Lower lobe of right lung (tissue), 2 donors: ENCODE results near the gene CMKLR1. TPM values are rescaled to one million over a fixed set of nuclear protein-coding genes. Genes with fewer than 3 reads are reported as not detected.

Source experiments
- ATAC-seq, 2 donors: fragments of 200-7000 bp; cut with Tn5 transposase; one replicate each; pipeline ENCODE4 v1.9.1; 2020 to 2022; ENCODE audit warnings: mild to moderate bottlenecking in 2 of 2, moderate library complexity in 2 of 2
- DNase-seq: peaks from one replicate; pipeline ENCODE4 v3.0.0-alpha.2; 2020
- H3K27ac ChIP-seq: fragments of 200-600 bp; one replicate; pipeline ENCODE4 v1.8.0; 2022
- H3K27me3 ChIP-seq: fragments of 200-600 bp; one replicate; pipeline ENCODE4 v1.8.0; 2022; ENCODE audit warnings: low read depth
- H3K36me3 ChIP-seq: fragments of 200-600 bp; one replicate; pipeline ENCODE4 v1.8.0; 2022; ENCODE audit warnings: mild to moderate bottlenecking
- H3K4me1 ChIP-seq: fragments of 200-600 bp; one replicate; pipeline ENCODE4 v1.8.0; 2022
- H3K4me3 ChIP-seq: fragments of 200-600 bp; one replicate; pipeline ENCODE4 v1.8.0; 2022; ENCODE audit warnings: mild to moderate bottlenecking
- H3K9me3 ChIP-seq: fragments of 200-600 bp; one replicate; pipeline ENCODE4 v1.8.0; 2022
- intact Hi-C: fragments of 100-400 bp; cut with DNase I; formaldehyde crosslinking; loops from one replicate; pipeline ENCODE4 v1.11.0; 2022
- total RNA-seq: library from RNA; stranded (reverse); fragmentation: NEBNext Ultra II Directional; extraction: Animal tissue kit (Norgen Biotek cat#: 25700); gene quantifications from one replicate; pipeline ENCODE4 v1.2.1, GENCODE V29; 2021
- TF ChIP-seq, protein P1 (sequence below): fragments of 200-600 bp; IDR thresholded peaks from one replicate; pipeline ENCODE4 v1.8.0; 2022; ENCODE audit warnings: antibody characterized with exemption, mild to moderate bottlenecking
- donor health status: DM: no; HTN: yes; CAD: no; lungs with severe emphysema.

Gene CMKLR1
- total RNA-seq, 1 donor from 2014 or later: 25.6 TPM

- DNase-seq: no peak
- intact Hi-C loops: no loop called here
- TF ChIP-seq, protein P1, sequence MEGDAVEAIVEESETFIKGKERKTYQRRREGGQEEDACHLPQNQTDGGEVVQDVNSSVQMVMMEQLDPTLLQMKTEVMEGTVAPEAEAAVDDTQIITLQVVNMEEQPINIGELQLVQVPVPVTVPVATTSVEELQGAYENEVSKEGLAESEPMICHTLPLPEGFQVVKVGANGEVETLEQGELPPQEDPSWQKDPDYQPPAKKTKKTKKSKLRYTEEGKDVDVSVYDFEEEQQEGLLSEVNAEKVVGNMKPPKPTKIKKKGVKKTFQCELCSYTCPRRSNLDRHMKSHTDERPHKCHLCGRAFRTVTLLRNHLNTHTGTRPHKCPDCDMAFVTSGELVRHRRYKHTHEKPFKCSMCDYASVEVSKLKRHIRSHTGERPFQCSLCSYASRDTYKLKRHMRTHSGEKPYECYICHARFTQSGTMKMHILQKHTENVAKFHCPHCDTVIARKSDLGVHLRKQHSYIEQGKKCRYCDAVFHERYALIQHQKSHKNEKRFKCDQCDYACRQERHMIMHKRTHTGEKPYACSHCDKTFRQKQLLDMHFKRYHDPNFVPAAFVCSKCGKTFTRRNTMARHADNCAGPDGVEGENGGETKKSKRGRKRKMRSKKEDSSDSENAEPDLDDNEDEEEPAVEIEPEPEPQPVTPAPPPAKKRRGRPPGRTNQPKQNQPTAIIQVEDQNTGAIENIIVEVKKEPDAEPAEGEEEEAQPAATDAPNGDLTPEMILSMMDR: no peak
Observed at GRCh38 chr12:108252523-108252922, 86.6 kb downstream of the CMKLR1 start.

GRCh38 chr12:108248011-108248410 lies 91.1 kb downstream of the CMKLR1 start:
- TF ChIP-seq, protein P1: no peak
- ATAC-seq: no peak

More at GRCh38 chr12:108252523-108252922, 86.6 kb downstream of the CMKLR1 start:
- Histone ChIP-seq H3K36me3 (no peaks in the 10 kb centered on the region), H3K27ac (no peak overlapping the region), H3K27me3 (no peaks in the 10 kb centered on the region), H3K9me3 (no peaks in the 10 kb centered on the region), H3K4me1 (no peaks in the 10 kb centered on the region), H3K4me3 (no peak overlapping the region)
- no peak for ATAC-seq

GRCh38 chr12:108247130-108247529 lies 92.0 kb downstream of the CMKLR1 start:
- DNase-seq: no peak
- no peaks in the 10 kb centered on the region for H3K4me1 ChIP-seq
- no peak overlapping the region for H3K4me3 ChIP-seq
- H3K36me3 ChIP-seq: no peaks in the 10 kb centered on the region
- no peaks in the 10 kb centered on the region for H3K9me3 ChIP-seq
- TF ChIP-seq, protein P1: no peak
- no peaks in the 10 kb centered on the region for H3K27me3 ChIP-seq
- no peak for ATAC-seq
- no peak overlapping the region for H3K27ac ChIP-seq
- intact Hi-C loops: no loop called here

More at GRCh38 chr12:108248011-108248410, 91.1 kb downstream of the CMKLR1 start:
- H3K4me3 ChIP-seq: no peak overlapping the region
- H3K27me3 ChIP-seq: no peaks in the 10 kb centered on the region
- H3K4me1 ChIP-seq: no peaks in the 10 kb centered on the region
- intact Hi-C loops: no loop called here
- H3K36me3 ChIP-seq: no peaks in the 10 kb centered on the region
- H3K9me3 ChIP-seq: no peaks in the 10 kb centered on the region
- DNase-seq: no peak
- H3K27ac ChIP-seq: no peak overlapping the region

GRCh38 chr12:108241986-108242703 lies 97.0 kb downstream of the CMKLR1 start:
- TF ChIP-seq, protein P1: no peak
- no peak for ATAC-seq
- H3K4me3 ChIP-seq: no peak overlapping the region
- H3K9me3 ChIP-seq: no peaks in the 10 kb centered on the region
- no peaks in the 10 kb centered on the region for H3K27me3 ChIP-seq
- intact Hi-C loops: no loop called here
- H3K4me1 ChIP-seq: no peaks in the 10 kb centered on the region
- no peak for DNase-seq
- H3K27ac ChIP-seq: no peak overlapping the region
- no peaks in the 10 kb centered on the region for H3K36me3 ChIP-seq

- no peak for ATAC-seq
- no peak for DNase-seq
- Histone ChIP-seq H3K4me1 (no peaks in the 10 kb centered on the region), H3K27ac (no peak overlapping the region), H3K9me3 (no peaks in the 10 kb centered on the region), H3K27me3 (no peaks in the 10 kb centered on the region), H3K4me3 (no peak overlapping the region), H3K36me3 (no peaks in the 10 kb centered on the region)
- intact Hi-C loops: no loop called here
- TF ChIP-seq, protein P1: no peak
Observed at GRCh38 chr12:108240928-108241327, 98.2 kb downstream of the CMKLR1 start.
